ENCODE data around the gene NODAL. TPM values are rescaled to one million over a fixed set of nuclear protein-coding genes. Genes with fewer than 3 reads are reported as not detected.

The NODAL gene
- total RNA-seq, 2 experiments from 2014 or later: not detected

- DNase-seq: no peak
- Mint-ChIP-seq H3K9me3 (no peaks in the 10 kb centered on the region), H3K4me1 (ENCODE audit: low read depth) (no peaks in the 10 kb centered on the region), H3K27ac (no peak overlapping the region), H3K27me3 (no peaks in the 10 kb centered on the region), H3K4me3 (no peak overlapping the region), H3K36me3 (ENCODE audit: low read depth) (peaks cover 86% of the 10 kb centered on the region)
- Histone ChIP-seq H3K27ac (ENCODE audit: low read depth in 1 of 2, low read length in 2 of 2) (no peak overlapping the region), H3K36me3 (ENCODE audit: insufficient read depth, low read length) (peaks cover 83% of the 10 kb centered on the region), H3K27me3 (ENCODE audit: control insufficient read depth in 1 of 2, insufficient read depth in 2 of 2, low read length in 2 of 2) (no peaks in the 10 kb centered on the region), H3K9me3 (ENCODE audit: control insufficient read depth in 1 of 2, insufficient read depth in 1 of 2, low read length in 2 of 2) (no peaks in the 10 kb centered on the region), H3K4me1 (ENCODE audit: insufficient read depth, low read length) (no peaks in the 10 kb centered on the region), H3K4me3 (ENCODE audit: low read length) (no peak overlapping the region)
- TF ChIP-seq CTCF (IDR thresholded peaks at IDR 0.05): no peak
- intact Hi-C loops (cut with DNase I, micrococcal nuclease): no loop called here
- CTCF ChIA-PET: no interaction called here
- ATAC-seq (ENCODE audit: poor library complexity): no peak
- POLR2A ChIA-PET: interaction anchor here (4.1 kb wide), 1 partner anchor 20 kb away, joined by 14 read pairs; the partner anchor contains the start of gene EIF4EBP2
These were observed 16.4 kb downstream of the NODAL start for GRCh38 chr10:70425096-70425495.

GRCh38 chr10:70424320-70424719 lies 17.2 kb downstream of the NODAL start:
- Histone ChIP-seq H3K9me3 (ENCODE audit: control insufficient read depth in 1 of 2, insufficient read depth in 1 of 2, low read length in 2 of 2) (no peaks in the 10 kb centered on the region), H3K27me3 (ENCODE audit: control insufficient read depth in 1 of 2, insufficient read depth in 2 of 2, low read length in 2 of 2) (no peaks in the 10 kb centered on the region), H3K4me1 (ENCODE audit: insufficient read depth, low read length) (no peaks in the 10 kb centered on the region), H3K36me3 (ENCODE audit: insufficient read depth, low read length) (peaks cover 84% of the 10 kb centered on the region), H3K4me3 (ENCODE audit: low read length) (no peak overlapping the region), H3K27ac (ENCODE audit: low read depth in 1 of 2, low read length in 2 of 2) (no peak overlapping the region)
- TF ChIP-seq CTCF (IDR thresholded peaks at IDR 0.05): no peak
- intact Hi-C loops (cut with DNase I, micrococcal nuclease): no loop called here
- Mint-ChIP-seq H3K27me3 (no peaks in the 10 kb centered on the region), H3K36me3 (ENCODE audit: low read depth) (peaks cover 91% of the 10 kb centered on the region), H3K4me1 (ENCODE audit: low read depth) (no peaks in the 10 kb centered on the region), H3K4me3 (no peak overlapping the region), H3K27ac (no peak overlapping the region), H3K9me3 (no peaks in the 10 kb centered on the region)
- DNase-seq (no peak), ATAC-seq (ENCODE audit: poor library complexity) (no peak)
- POLR2A ChIA-PET: interaction anchor here (4.1 kb wide), 1 partner anchor 19 kb away, joined by 14 read pairs; the partner anchor contains the start of gene EIF4EBP2
- CTCF ChIA-PET: no interaction called here

GRCh38 chr10:70418713-70419112 lies 22.8 kb downstream of the NODAL start:
- H3K36me3 ChIP-seq (ENCODE audit: insufficient read depth, low read length): peaks cover 37% of the 10 kb centered on the region
- Mint-ChIP-seq H3K9me3 (no peaks in the 10 kb centered on the region), H3K36me3 (ENCODE audit: low read depth) (peaks cover 68% of the 10 kb centered on the region), H3K27ac (peak overlapping the region; percentile 40), H3K4me3 (no peak overlapping the region), H3K4me1 (ENCODE audit: low read depth) (peaks cover 28% of the 10 kb centered on the region), H3K27me3 (no peaks in the 10 kb centered on the region)
- intact Hi-C loops (cut with DNase I, micrococcal nuclease): no loop called here
- H3K4me1 ChIP-seq (ENCODE audit: insufficient read depth, low read length): no peaks in the 10 kb centered on the region
- CTCF ChIA-PET: no interaction called here
- ATAC-seq (ENCODE audit: poor library complexity): no peak
- TF ChIP-seq CTCF (IDR thresholded peaks at IDR 0.05): no peak
- no peak for DNase-seq
- POLR2A ChIA-PET: interaction anchor here (1.9 kb wide), 1 partner anchor 14 kb away, joined by 9 read pairs; the partner anchor contains the start of gene EIF4EBP2
- H3K4me3 ChIP-seq (ENCODE audit: low read length): no peak overlapping the region
- no peaks in the 10 kb centered on the region for H3K9me3 ChIP-seq (ENCODE audit: control insufficient read depth in 1 of 2, insufficient read depth in 1 of 2, low read length in 2 of 2)
- H3K27me3 ChIP-seq (ENCODE audit: control insufficient read depth in 1 of 2, insufficient read depth in 2 of 2, low read length in 2 of 2): no peaks in the 10 kb centered on the region
- no peak overlapping the region for H3K27ac ChIP-seq (ENCODE audit: low read depth in 1 of 2, low read length in 2 of 2)
